Gastrocnemius medialis (tissue), 4 donors: ENCODE data around the gene MACROD2. TPM values are rescaled to one million over a fixed set of nuclear protein-coding genes. Genes with fewer than 3 reads are reported as not detected.

Experiments
- ATAC-seq, 2 donors: fragments of 150-250 bp; one replicate each; pipeline ENCODE4 v1.9.1; 2016
- DNase-seq, 2 donors: peaks; one replicate each; pipeline ENCODE4 v3.0.0-alpha.2; 2019
- H3K27ac ChIP-seq, 4 donors: fragments of 200-600 bp; sonication (generic); 1 replicate in 1 of 4; 2 replicates in 3 of 4; pipeline ENCODE4 v1.5.1; 2016 to 2018; ENCODE audit warnings: mild to moderate bottlenecking in 2 of 4, moderate library complexity in 1 of 4
- H3K27me3 ChIP-seq, 3 donors: fragments of 200-600 bp; sonication (generic) in 2 of 3; 1 replicate in 1 of 3; 2 replicates in 2 of 3; pipeline versions ENCODE4 v1.5.1 to v1.6.0; 2016 to 2019; ENCODE audit warnings: mild to moderate bottlenecking in 1 of 3, moderate library complexity in 1 of 3
- H3K36me3 ChIP-seq, 2 donors: fragments of 200-600 bp; sonication (generic) in 1 of 2; one replicate each; pipeline ENCODE4 v1.5.1; 2017 to 2018
- H3K4me1 ChIP-seq, 2 donors: fragments of 200-600 bp; sonication (generic) in 1 of 2; one replicate each; pipeline ENCODE4 v1.5.1; 2016 to 2017; ENCODE audit warnings: mild to moderate bottlenecking in 2 of 2
- H3K4me3 ChIP-seq, 4 donors: fragments of 200-600 bp; sonication (generic) in 3 of 4; 1 replicate in 1 of 4; 2 replicates in 3 of 4; pipeline ENCODE4 v1.5.1; 2016 to 2019; ENCODE audit warnings: mild to moderate bottlenecking in 2 of 4
- H3K9me3 ChIP-seq, 3 donors: fragments of 200-600 bp; sonication (generic) in 2 of 3; 1 replicate in 1 of 3; 2 replicates in 2 of 3; pipeline ENCODE4 v1.5.1; 2016 to 2019
- POLR2A ChIP-seq, 2 donors: fragments of 450-650 bp; IDR thresholded peaks; one replicate each; pipeline ENCODE4 v1.6.1; 2017; ENCODE audit warnings: antibody characterized with exemption in 2 of 2, mild to moderate bottlenecking in 2 of 2, moderate library complexity in 2 of 2
- in situ Hi-C, 4 donors: fragments of 200-750 bp; cut with MboI; loops; one replicate each; pipeline versions ENCODE4 v1.15.0 to v1.8.0; 2017; ENCODE audit warnings: low sequenced_read_pairs in 4 of 4
- intact Hi-C: fragments of 100-400 bp; cut with DNase I; formaldehyde crosslinking; loops from one replicate; pipeline ENCODE4 v1.15.1; 2023; ENCODE audit warnings: low total_unique reads
- total RNA-seq, 4 donors: library from RNA; depleted of rRNA; stranded (reverse); fragments of >200 nt; gene quantifications; one replicate each; pipeline versions ENCODE4 v1.1.0 to v1.2.3, GENCODE V29; 2016
- TF ChIP-seq, protein P1 (sequence below), 5 experiments: fragments of 450-650 bp in 3 of 5; fragments of 200-600 bp in 2 of 5; sonication (generic) in 2 of 5; IDR thresholded peaks in 4 of 5; conservative IDR thresholded peaks in 1 of 5; 1 replicate in 4 of 5; 2 replicates in 1 of 5; pipeline ENCODE4 v1.5.1; 2016 to 2019; ENCODE audit warnings: antibody characterized with exemption in 5 of 5, mild to moderate bottlenecking in 3 of 5, moderate library complexity in 3 of 5

Gene MACROD2
- total RNA-seq, 4 donors from 2014 or later: 1.8 to 10.2 (median 3.6) TPM

DNA sequence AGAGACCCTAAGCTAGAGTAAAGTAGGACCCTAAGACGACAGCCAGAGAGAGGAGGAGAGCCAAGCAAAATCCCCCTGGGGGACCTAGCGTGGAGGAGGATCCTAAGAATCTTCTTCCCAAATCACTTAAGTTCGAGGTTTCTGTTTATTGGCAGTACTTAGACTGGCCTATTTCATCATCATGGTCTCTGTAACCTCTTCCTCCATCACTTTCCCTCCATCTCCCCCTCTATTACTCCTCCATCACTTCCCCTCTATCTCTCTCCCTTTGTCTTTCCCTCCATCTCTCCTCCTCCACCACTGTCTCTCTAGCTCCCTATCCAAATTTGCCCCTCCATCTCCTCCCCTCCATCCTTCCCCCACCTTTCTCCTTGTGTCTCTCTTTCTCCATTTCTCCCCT lies 1175.7 kb downstream of the MACROD2 start:
- no peak overlapping the region for H3K27ac ChIP-seq
- no peak overlapping the region for H3K4me3 ChIP-seq
- TF ChIP-seq, protein P1, sequence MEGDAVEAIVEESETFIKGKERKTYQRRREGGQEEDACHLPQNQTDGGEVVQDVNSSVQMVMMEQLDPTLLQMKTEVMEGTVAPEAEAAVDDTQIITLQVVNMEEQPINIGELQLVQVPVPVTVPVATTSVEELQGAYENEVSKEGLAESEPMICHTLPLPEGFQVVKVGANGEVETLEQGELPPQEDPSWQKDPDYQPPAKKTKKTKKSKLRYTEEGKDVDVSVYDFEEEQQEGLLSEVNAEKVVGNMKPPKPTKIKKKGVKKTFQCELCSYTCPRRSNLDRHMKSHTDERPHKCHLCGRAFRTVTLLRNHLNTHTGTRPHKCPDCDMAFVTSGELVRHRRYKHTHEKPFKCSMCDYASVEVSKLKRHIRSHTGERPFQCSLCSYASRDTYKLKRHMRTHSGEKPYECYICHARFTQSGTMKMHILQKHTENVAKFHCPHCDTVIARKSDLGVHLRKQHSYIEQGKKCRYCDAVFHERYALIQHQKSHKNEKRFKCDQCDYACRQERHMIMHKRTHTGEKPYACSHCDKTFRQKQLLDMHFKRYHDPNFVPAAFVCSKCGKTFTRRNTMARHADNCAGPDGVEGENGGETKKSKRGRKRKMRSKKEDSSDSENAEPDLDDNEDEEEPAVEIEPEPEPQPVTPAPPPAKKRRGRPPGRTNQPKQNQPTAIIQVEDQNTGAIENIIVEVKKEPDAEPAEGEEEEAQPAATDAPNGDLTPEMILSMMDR (IDR thresholded peaks at IDR 0.05 in 4 of 5, conservative IDR thresholded peaks at IDR 0.05 in 1 of 5): no peak
- no peak for TF ChIP-seq POLR2A (IDR thresholded peaks at IDR 0.05)
- no peak for DNase-seq
- in situ Hi-C loops (no loop called here), intact Hi-C loops (loop anchor here (10.0 kb wide), 1 partner anchor 1424 kb away; no protein-coding TSS in a partner anchor)
- H3K4me1 ChIP-seq: no peaks in the 10 kb centered on the region
- H3K9me3 ChIP-seq: no peaks in the 10 kb centered on the region
- no peaks in the 10 kb centered on the region for H3K36me3 ChIP-seq
- no peaks in the 10 kb centered on the region for H3K27me3 ChIP-seq
- no peak for ATAC-seq

DNA sequence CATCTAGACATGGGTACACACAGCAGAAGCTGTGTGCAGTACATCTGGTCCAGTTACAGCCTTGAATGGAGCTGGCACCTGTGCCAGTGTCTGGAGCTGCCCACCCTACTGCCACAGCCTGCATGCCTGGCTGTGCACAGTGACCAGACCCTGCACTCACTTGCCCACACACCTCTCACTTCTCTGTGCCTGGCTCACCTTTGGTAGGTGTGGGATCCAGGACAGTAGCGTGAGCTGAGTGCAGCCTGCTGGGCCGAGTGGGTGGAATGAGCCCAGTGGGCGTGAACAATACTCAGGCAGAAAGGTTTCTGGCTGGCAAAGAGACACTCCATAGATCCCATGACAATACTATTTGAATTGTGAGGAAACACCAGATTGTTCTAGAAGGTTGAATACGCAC lies 1181.6 kb downstream of the MACROD2 start:
- Histone ChIP-seq H3K36me3 (no peaks in the 10 kb centered on the region), H3K27me3 (no peaks in the 10 kb centered on the region), H3K9me3 (no peaks in the 10 kb centered on the region), H3K4me3 (no peak overlapping the region), H3K4me1 (no peaks in the 10 kb centered on the region), H3K27ac (no peak overlapping the region)
- in situ Hi-C loops: no loop called here
- DNase-seq (no peak), ATAC-seq (no peak)
- intact Hi-C loops: loop anchor here (10.0 kb wide), 1 partner anchor 1418 kb away; no protein-coding TSS in a partner anchor
- TF ChIP-seq, protein P1 (IDR thresholded peaks at IDR 0.05 in 4 of 5, conservative IDR thresholded peaks at IDR 0.05 in 1 of 5): no peak
- TF ChIP-seq POLR2A (IDR thresholded peaks at IDR 0.05): no peak

DNA sequence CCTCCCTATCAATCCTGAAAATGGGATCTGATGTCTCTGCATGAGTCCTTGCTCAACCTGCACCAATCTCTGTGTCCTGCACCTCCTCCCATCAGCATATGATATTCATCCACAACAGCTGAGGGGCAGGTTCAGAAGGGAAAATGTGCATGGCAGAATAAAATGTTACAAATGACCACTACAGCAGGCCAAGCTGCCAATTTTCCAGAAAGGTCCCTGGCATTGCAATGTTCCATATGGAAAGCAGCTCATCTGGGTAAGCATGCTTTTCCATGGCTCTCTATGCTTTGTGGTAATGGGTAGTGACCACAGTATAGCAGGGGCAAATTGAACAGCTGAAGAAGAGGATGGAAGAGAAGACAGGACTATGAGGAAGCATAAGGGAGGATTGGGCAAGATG lies 1183.3 kb downstream of the MACROD2 start:
- Histone ChIP-seq H3K4me3 (no peak overlapping the region), H3K27me3 (no peaks in the 10 kb centered on the region), H3K27ac (no peak overlapping the region), H3K9me3 (no peaks in the 10 kb centered on the region), H3K4me1 (no peaks in the 10 kb centered on the region), H3K36me3 (no peaks in the 10 kb centered on the region)
- no peak for TF ChIP-seq POLR2A (IDR thresholded peaks at IDR 0.05)
- TF ChIP-seq, protein P1 (IDR thresholded peaks at IDR 0.05 in 4 of 5, conservative IDR thresholded peaks at IDR 0.05 in 1 of 5): no peak
- in situ Hi-C loops (no loop called here), intact Hi-C loops (loop anchor here (10.0 kb wide), 1 partner anchor 1416 kb away; no protein-coding TSS in a partner anchor)
- DNase-seq (no peak), ATAC-seq (no peak)

DNA sequence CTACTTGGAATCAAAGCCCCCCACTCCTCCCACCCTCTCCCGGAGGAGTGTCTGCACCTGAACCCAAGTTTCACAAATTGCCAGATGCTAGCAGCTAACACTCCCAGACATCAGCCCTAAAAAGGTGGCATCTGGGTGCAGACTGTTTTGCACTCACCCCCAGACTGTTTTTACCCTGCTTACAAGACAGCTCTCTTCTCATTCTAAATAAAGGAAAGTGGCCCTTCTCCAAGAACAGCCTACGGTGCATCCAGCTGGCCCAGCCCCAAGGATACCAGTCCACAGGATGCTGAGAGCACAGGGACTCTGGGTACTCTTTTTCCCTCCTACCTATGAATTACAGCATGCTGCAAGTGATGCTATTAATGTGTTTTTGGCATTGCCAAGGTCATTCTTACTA lies 1184.1 kb downstream of the MACROD2 start:
- no peak for ATAC-seq
- no peak overlapping the region for H3K27ac ChIP-seq
- no peaks in the 10 kb centered on the region for H3K27me3 ChIP-seq
- no peaks in the 10 kb centered on the region for H3K4me1 ChIP-seq
- intact Hi-C loops: loop anchor here (10.0 kb wide), 1 partner anchor 1415 kb away; no protein-coding TSS in a partner anchor
- TF ChIP-seq POLR2A (IDR thresholded peaks at IDR 0.05): no peak
- H3K36me3 ChIP-seq: no peaks in the 10 kb centered on the region
- H3K4me3 ChIP-seq: no peak overlapping the region
- DNase-seq: no peak
- in situ Hi-C loops: no loop called here
- H3K9me3 ChIP-seq: no peaks in the 10 kb centered on the region

DNA sequence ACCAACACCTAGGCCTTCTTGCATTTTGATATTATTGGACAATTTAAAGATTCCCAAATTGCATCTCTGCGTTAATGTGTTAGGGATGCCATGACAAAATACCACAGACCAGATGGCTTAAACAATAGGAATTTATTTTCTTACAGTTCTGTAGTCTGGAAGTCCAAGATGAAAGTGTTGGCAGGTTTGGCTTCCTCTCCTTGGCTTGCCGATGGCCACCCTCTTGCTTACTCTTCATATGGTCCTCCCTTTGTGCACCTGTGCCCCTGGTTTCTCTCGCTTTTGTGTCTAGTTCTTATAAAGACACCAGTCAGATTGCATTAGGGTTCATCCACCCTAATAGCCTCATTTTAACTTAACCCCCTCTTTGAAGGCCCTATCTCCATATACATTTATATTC lies 1184.5 kb downstream of the MACROD2 start:
- no peak for TF ChIP-seq POLR2A (IDR thresholded peaks at IDR 0.05)
- intact Hi-C loops: loop anchor here (10.0 kb wide), 1 partner anchor 1415 kb away; no protein-coding TSS in a partner anchor
- ATAC-seq (no peak), DNase-seq (no peak)
- H3K9me3 ChIP-seq: no peaks in the 10 kb centered on the region
- no peak overlapping the region for H3K4me3 ChIP-seq
- no peak overlapping the region for H3K27ac ChIP-seq
- H3K27me3 ChIP-seq: no peaks in the 10 kb centered on the region
- H3K4me1 ChIP-seq: no peaks in the 10 kb centered on the region
- no peaks in the 10 kb centered on the region for H3K36me3 ChIP-seq
- in situ Hi-C loops: no loop called here

DNA sequence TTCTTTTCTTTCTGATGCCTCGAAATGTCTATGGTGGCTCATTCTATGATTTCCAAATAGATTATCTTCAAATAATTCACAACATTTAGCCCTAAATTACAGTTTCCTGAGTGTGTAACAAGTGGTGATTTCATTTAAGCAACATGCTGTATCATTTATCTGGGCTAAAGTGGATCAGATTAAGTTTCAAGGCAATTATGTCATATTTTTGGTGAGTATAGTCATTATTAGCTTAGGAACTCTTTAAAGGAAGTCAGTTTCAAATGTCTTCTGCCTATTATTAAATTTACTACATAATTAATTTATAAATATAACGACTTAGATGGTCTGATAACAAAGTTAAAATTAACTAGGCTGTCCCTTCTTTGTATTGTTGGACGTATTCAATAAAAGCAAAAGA lies 1190.0 kb downstream of the MACROD2 start:
- DNase-seq (no peak), ATAC-seq (no peak)
- in situ Hi-C loops: no loop called here
- H3K4me1 ChIP-seq: no peaks in the 10 kb centered on the region
- no peaks in the 10 kb centered on the region for H3K9me3 ChIP-seq
- H3K36me3 ChIP-seq: no peaks in the 10 kb centered on the region
- no peak for TF ChIP-seq POLR2A (IDR thresholded peaks at IDR 0.05)
- TF ChIP-seq, protein P1 (IDR thresholded peaks at IDR 0.05 in 4 of 5, conservative IDR thresholded peaks at IDR 0.05 in 1 of 5): no peak
- intact Hi-C loops: no loop called here
- H3K4me3 ChIP-seq: no peak overlapping the region
- no peaks in the 10 kb centered on the region for H3K27me3 ChIP-seq
- H3K27ac ChIP-seq: no peak overlapping the region
